Esophagus muscularis mucosa (tissue), 3 donors: ENCODE data around the gene LYZL1.

Experiments
- CTCF ChIP-seq, 3 experiments: fragments of 200-600 bp in 2 of 3; fragments of 450-650 bp in 1 of 3; sonication (generic) in 2 of 3; IDR thresholded peaks; one replicate each; pipeline ENCODE4 v1.5.1; 2017 to 2019; ENCODE audit warnings: antibody characterized with exemption in 3 of 3, mild to moderate bottlenecking in 2 of 3, moderate library complexity in 1 of 3
- EP300 ChIP-seq: sonication (generic); formaldehyde crosslinking; IDR thresholded peaks from one replicate; pipeline ENCODE4 v1.6.1; 2017; ENCODE audit warnings: antibody characterized with exemption

DNA sequence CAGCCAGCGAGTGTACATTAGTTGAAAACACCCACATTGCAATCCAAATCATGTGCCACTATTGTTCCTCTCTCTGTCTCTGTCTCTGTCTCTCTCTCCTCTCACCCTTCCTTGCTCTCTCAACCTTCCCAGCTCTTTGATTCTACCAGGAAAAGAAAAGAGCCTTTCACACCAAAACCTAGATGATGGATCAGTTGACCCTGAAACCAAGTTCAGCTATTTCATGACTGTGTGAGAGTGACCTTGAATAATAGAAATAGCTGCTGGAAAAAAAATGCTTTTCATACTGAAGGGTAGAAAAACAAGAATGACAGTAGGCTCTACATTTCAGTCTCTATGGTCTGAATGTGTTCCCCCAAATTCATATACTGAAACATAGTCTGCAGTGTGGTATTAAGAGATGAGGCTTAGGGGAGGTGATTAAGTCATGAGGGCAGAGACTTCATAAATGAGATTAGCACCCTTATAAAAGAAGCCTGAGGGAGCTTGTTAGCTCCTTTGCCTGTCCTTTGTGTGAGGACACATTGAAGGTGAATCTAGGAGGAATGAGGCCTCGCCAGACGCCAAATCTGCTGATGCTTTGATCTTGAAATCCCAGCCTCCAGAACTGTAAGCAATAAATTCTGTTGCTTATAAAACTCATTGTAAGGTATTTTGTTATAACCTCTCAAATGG, 65.2 kb downstream of the LYZL1 start:
- TF ChIP-seq CTCF (IDR thresholded peaks at IDR 0.05) = no peak
- no peak for TF ChIP-seq EP300
